HepG2 (cell line): ENCODE results near the gene CAMSAP2. TPM values are rescaled to one million over a fixed set of nuclear protein-coding genes. Genes with fewer than 3 reads are reported as not detected.

ENCODE experiments used
- ATAC-seq: fragments of 200-7000 bp; cut with Tn5 transposase; 3 replicates; pipeline ENCODE4 v1.9.1; 2020; ENCODE audit warnings: mild to moderate bottlenecking, moderate library complexity
- BruUV-seq: library from RNA; stranded (reverse); fragments of 400-500 nt; replicated peaks from 2 replicates; lab custom pipeline; 2021; lab: Mats Ljungman, UMichigan
- CTCF ChIA-PET: fragments of 300-600 bp; formaldehyde crosslinking; extraction: SDS; loops from one replicate; lab custom pipeline; 2021; ENCODE audit warnings: low total read pairs, inconsistent platforms, low intra/inter-chr PET ratio; lab: Yijun Ruan, JAX
- POLR2A ChIA-PET: fragments of 350-600 bp; sonication (Branson Sonifier 250); formaldehyde crosslinking; loops from one replicate; lab custom pipeline; 2020; ENCODE audit warnings: antibody characterized with exemption, inconsistent platforms; lab: Yijun Ruan, JAX
- DNase-seq: peaks from one replicate; pipeline ENCODE4 v3.0.0-alpha.2; 2015; ENCODE audit warnings: low spot score
- FAIRE-seq: peaks from 3 replicates; lab custom pipeline; 2011; peaks lifted over from hg19 to GRCh38; lab: Jason Lieb, UNC
- H2AFZ ChIP-seq: one replicate; pipeline ENCODE4 v1.6.1; 2011; ENCODE audit warnings: low read length, inconsistent platforms
- H3K27ac ChIP-seq: fragments of 300-600 bp; 3 replicates; pipeline ENCODE4 v1.8.0; 2011; ENCODE audit warnings: mixed run types, mild to moderate bottlenecking, mixed read lengths, low read length, inconsistent platforms; ENCODE audit not compliant: insufficient read depth; ENCODE audit errors: extremely low read length
- H3K27me3 ChIP-seq, 2 experiments: fragments of 200-600 bp in 1 of 2; 2 replicates in 1 of 2; 3 replicates in 1 of 2; pipeline versions ENCODE4 v1.6.0 to v1.8.0; 2011; ENCODE audit warnings: low read length in 2 of 2, mild to moderate bottlenecking in 2 of 2, moderate library complexity in 2 of 2, inconsistent platforms in 1 of 2; ENCODE audit not compliant: insufficient read depth in 2 of 2, control insufficient read depth in 1 of 2
- H3K36me3 ChIP-seq, 2 experiments: fragments of 200-600 bp in 1 of 2; replicated peaks in 1 of 2; 2 replicates in 1 of 2; 3 replicates in 1 of 2; pipeline versions ENCODE4 v1.5.1 to v1.8.0; 2011; ENCODE audit warnings: low read length in 2 of 2, inconsistent platforms in 1 of 2; ENCODE audit not compliant: insufficient read depth in 2 of 2, control insufficient read depth in 1 of 2
- H3K4me1 ChIP-seq: 2 replicates; pipeline ENCODE4 v1.5.1; 2012; ENCODE audit warnings: low read length, inconsistent platforms; ENCODE audit not compliant: insufficient read depth
- H3K4me2 ChIP-seq: 2 replicates; pipeline ENCODE4 v1.6.0; 2011; ENCODE audit warnings: low read depth, low read length, inconsistent platforms
- H3K4me3 ChIP-seq, 3 experiments: fragments of 200-600 bp in 1 of 3; sonication (generic), shearing (Covaris generic) in 1 of 3; replicated peaks in 1 of 3; 2 replicates each; pipeline ENCODE4 v1.5.1; 2011 to 2016; ENCODE audit warnings: low read length in 3 of 3, inconsistent platforms in 2 of 3, low read depth in 2 of 3, mild to moderate bottlenecking in 2 of 3, control low read depth in 1 of 3, mixed read lengths in 1 of 3; ENCODE audit not compliant: insufficient read depth in 1 of 3
- H3K79me2 ChIP-seq: one replicate; pipeline ENCODE4 v1.6.1; 2011; ENCODE audit warnings: low read length, inconsistent platforms; ENCODE audit not compliant: insufficient read depth
- H3K9ac ChIP-seq: 2 replicates; pipeline ENCODE4 v1.6.0; 2011; ENCODE audit warnings: mild to moderate bottlenecking, low read depth, low read length, inconsistent platforms; ENCODE audit not compliant: insufficient read depth
- H3K9me3 ChIP-seq: 2 replicates; pipeline ENCODE4 v1.5.1; 2012; ENCODE audit warnings: mild to moderate bottlenecking, low read length
- H4K20me1 ChIP-seq: 2 replicates; pipeline ENCODE4 v1.6.0; 2011; ENCODE audit warnings: inconsistent platforms, mild to moderate bottlenecking, low read length, moderate library complexity; ENCODE audit not compliant: insufficient read depth
- HNRNPH1 ChIP-seq: fragments of 200-400 bp; formaldehyde crosslinking; optimal IDR thresholded peaks from 2 replicates; pipeline ENCODE3; 2017; ENCODE audit warnings: mild to moderate bottlenecking, low read depth, low read length
- NRL ChIP-seq: sonication (generic); formaldehyde crosslinking; IDR thresholded peaks from 2 replicates; pipeline ENCODE4 v1.5.0; 2020; ENCODE audit warnings: missing genetic modification reagents, mild to moderate bottlenecking, moderate library complexity, borderline replicate concordance
- POLR2AphosphoS2 ChIP-seq: IDR thresholded peaks from 2 replicates; pipeline ENCODE4 v1.6.1; 2011; ENCODE audit warnings: low read depth, low read length, improper control_type of control experiment
- TBX3 ChIP-seq: fragments of 450-650 bp; IDR thresholded peaks from 2 replicates; pipeline ENCODE4 v1.6.1; 2017; ENCODE audit warnings: antibody characterized with exemption, mild to moderate bottlenecking, inconsistent platforms, borderline replicate concordance
- TCF12 ChIP-seq, 2 experiments: fragments of 450-650 bp in 1 of 2; sonication (generic) in 1 of 2; formaldehyde crosslinking in 1 of 2; IDR thresholded peaks; 2 replicates each; pipeline versions ENCODE4 v1.6.1 to v1.8.0; 2017 to 2022; ENCODE audit warnings: antibody characterized with exemption in 1 of 2, mild to moderate bottlenecking in 1 of 2, missing genetic modification reagents in 1 of 2, moderate library complexity in 1 of 2
- ZNF589 ChIP-seq: sonication (generic); formaldehyde crosslinking; conservative IDR thresholded peaks from 2 replicates; pipeline ENCODE4 v1.8.0; 2022; ENCODE audit warnings: mild to moderate bottlenecking, moderate library complexity, missing genetic modification reagents
- ZNF614 ChIP-seq: IDR thresholded peaks from 2 replicates; pipeline ENCODE4 v1.6.1; 2018; ENCODE audit warnings: missing biosample characterization, missing genetic modification reagents, inconsistent platforms, borderline replicate concordance
- WGBS: methylation state at CpG from one replicate; pipeline ENCODE4 v1.1.6; 2017; ENCODE audit warnings: low lambda C conversion rate; 5-methylcytosine and 5-hydroxymethylcytosine counted together
- in situ Hi-C: cut with HindIII; loops from 2 replicates; pipeline ENCODE4 v1.10.0; 2017; ENCODE audit warnings: low pct_unique_long_range_greater_than_20kb; ENCODE audit not compliant: extremely low pct_ligation_motif_present
- intact Hi-C: fragments of 100-400 bp; cut with micrococcal nuclease; formaldehyde crosslinking; loops from one replicate; pipeline ENCODE4 v1.10.0; 2022; ENCODE audit not compliant: unreplicated experiment
- polyA plus RNA-seq, 8 experiments: library from polyadenylated mRNA; depleted of rRNA in 3 of 8; stranded (reverse) in 7 of 8; unstranded in 1 of 8; fragments of >200 nt; fragmentation: Illumina TruSeq in 4 of 8; extraction: Trizol in 4 of 8; gene quantifications; 2 replicates each; pipeline versions ENCODE4 v1.2.1 to v1.2.3, GENCODE V29; 2011 to 2016; ENCODE audit warnings: low read depth in 4 of 8, missing spikeins in 1 of 8, mixed read lengths in 1 of 8; ENCODE audit not compliant: insufficient read depth in 1 of 8
- total RNA-seq, 5 experiments: library from RNA; depleted of rRNA; stranded (reverse); fragments of >200 nt; fragmentation: Illumina TruSeq; extraction: Trizol; gene quantifications; 2 replicates each; pipeline ENCODE4 v1.2.3, GENCODE V29; 2016; ENCODE audit warnings: low read depth in 1 of 5
- TF ChIP-seq, protein P1 (sequence below): sonication (generic); formaldehyde crosslinking; conservative IDR thresholded peaks from 2 replicates; pipeline ENCODE4 v1.4.0; 2020; ENCODE audit warnings: missing genetic modification reagents
- TF ChIP-seq, protein P2 (sequence below): sonication (generic); formaldehyde crosslinking; IDR thresholded peaks from 2 replicates; pipeline ENCODE4 v1.4.0; 2020; ENCODE audit warnings: mild to moderate bottlenecking, missing genetic modification reagents, borderline replicate concordance
- TF ChIP-seq, protein P3 (sequence below): sonication (generic); formaldehyde crosslinking; IDR thresholded peaks from 2 replicates; pipeline ENCODE4 v1.4.0; 2020; ENCODE audit warnings: missing genetic modification reagents
- TF ChIP-seq, protein P4 (sequence below): sonication (generic); formaldehyde crosslinking; IDR thresholded peaks from 2 replicates; pipeline ENCODE4 v1.8.1; 2023; ENCODE audit warnings: missing genetic modification reagents, inconsistent platforms, borderline replicate concordance

The CAMSAP2 gene
- total and polyA plus RNA-seq, 2 of the 13 experiments (the other 11 are each of a cell fraction or from before 2014, with no cell fraction given) = 3.4 to 8.2 TPM

DNA sequence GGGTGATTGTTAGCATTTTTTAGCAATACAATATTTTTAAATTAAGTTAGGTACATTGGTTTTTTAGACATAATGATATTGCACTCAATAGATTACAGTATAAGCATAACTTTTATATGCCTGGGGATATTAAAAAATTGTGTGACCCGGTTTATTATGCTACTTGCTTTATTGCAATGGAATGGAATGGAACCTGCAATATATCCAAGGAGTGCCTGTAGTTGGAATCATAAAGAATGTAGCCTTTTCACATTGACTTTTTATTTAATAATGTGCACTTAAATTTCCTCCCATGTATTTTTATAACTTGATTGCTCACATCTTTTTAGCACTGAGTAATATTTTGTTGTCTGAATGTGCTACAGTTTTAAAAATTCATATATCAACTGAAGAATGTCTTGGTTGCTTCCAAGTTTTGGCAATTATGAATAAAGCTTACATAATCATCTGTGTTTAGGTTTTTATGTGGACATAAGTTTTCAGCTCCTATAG is 49.2 kb downstream of the CAMSAP2 start:
- in situ Hi-C loops (no loop called here), intact Hi-C loops (no loop called here)
- BruUV-seq = no TSS peak
- TF ChIP-seq NRL (CRISPR knock-in tag) (no peak), POLR2AphosphoS2 (no peak), TBX3 (no peak), ZNF614 (no peak), TCF12 (IDR thresholded peaks at IDR 0.05) (no peak), TCF12 (CRISPR knock-in tag; IDR thresholded peaks at IDR 0.05) (no peak), HNRNPH1 (no peak), ZNF589 (CRISPR knock-in tag) (no peak)
- TF ChIP-seq, protein P1, sequence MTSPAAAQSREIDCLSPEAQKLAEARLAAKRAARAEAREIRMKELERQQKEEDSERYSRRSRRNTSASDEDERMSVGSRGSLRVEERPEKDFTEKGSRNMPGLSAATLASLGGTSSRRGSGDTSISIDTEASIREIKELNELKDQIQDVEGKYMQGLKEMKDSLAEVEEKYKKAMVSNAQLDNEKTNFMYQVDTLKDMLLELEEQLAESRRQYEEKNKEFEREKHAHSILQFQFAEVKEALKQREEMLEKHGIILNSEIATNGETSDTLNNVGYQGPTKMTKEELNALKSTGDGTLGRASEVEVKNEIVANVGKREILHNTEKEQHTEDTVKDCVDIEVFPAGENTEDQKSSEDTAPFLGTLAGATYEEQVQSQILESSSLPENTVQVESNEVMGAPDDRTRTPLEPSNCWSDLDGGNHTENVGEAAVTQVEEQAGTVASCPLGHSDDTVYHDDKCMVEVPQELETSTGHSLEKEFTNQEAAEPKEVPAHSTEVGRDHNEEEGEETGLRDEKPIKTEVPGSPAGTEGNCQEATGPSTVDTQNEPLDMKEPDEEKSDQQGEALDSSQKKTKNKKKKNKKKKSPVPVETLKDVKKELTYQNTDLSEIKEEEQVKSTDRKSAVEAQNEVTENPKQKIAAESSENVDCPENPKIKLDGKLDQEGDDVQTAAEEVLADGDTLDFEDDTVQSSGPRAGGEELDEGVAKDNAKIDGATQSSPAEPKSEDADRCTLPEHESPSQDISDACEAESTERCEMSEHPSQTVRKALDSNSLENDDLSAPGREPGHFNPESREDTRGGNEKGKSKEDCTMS (CRISPR knock-in tag) = no peak
- TF ChIP-seq, protein P2, sequence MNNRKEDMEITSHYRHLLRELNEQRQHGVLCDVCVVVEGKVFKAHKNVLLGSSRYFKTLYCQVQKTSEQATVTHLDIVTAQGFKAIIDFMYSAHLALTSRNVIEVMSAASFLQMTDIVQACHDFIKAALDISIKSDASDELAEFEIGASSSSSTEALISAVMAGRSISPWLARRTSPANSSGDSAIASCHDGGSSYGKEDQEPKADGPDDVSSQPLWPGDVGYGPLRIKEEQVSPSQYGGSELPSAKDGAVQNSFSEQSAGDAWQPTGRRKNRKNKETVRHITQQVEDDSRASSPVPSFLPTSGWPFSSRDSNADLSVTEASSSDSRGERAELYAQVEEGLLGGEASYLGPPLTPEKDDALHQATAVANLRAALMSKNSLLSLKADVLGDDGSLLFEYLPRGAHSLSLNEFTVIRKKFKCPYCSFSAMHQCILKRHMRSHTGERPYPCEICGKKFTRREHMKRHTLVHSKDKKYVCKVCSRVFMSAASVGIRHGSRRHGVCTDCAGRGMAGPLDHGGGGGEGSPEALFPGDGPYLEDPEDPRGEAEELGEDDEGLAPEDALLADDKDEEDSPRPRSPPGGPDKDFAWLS (CRISPR knock-in tag) = no peak
- TF ChIP-seq, protein P3, sequence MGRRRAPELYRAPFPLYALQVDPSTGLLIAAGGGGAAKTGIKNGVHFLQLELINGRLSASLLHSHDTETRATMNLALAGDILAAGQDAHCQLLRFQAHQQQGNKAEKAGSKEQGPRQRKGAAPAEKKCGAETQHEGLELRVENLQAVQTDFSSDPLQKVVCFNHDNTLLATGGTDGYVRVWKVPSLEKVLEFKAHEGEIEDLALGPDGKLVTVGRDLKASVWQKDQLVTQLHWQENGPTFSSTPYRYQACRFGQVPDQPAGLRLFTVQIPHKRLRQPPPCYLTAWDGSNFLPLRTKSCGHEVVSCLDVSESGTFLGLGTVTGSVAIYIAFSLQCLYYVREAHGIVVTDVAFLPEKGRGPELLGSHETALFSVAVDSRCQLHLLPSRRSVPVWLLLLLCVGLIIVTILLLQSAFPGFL (CRISPR knock-in tag) = no peak
- TF ChIP-seq, protein P4, sequence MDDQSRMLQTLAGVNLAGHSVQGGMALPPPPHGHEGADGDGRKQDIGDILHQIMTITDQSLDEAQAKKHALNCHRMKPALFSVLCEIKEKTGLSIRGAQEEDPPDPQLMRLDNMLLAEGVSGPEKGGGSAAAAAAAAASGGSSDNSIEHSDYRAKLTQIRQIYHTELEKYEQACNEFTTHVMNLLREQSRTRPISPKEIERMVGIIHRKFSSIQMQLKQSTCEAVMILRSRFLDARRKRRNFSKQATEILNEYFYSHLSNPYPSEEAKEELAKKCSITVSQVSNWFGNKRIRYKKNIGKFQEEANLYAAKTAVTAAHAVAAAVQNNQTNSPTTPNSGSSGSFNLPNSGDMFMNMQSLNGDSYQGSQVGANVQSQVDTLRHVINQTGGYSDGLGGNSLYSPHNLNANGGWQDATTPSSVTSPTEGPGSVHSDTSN = no peak

More for the DNA sequence above, 49.2 kb downstream of the CAMSAP2 start:
- CTCF ChIA-PET = no interaction called here
- Histone ChIP-seq H3K27ac (no peak overlapping the region), H2AFZ (no peak overlapping the region), H3K79me2 (peaks cover 2% of the 10 kb centered on the region), H3K4me3 (no peak overlapping the region), H3K9me3 (no peaks in the 10 kb centered on the region), H3K27me3 (no peaks in the 10 kb centered on the region), H3K4me1 (0 out of 2 replicates have a peak, but pooled peaks cover 14% of the 10 kb centered on the region), H3K9ac (no peak overlapping the region), H3K36me3 (0 out of 5 replicates have a peak, but pooled peaks cover 1% of the 10 kb centered on the region in 2 experiments), H3K4me2 (no peak overlapping the region), H4K20me1 (no peaks in the 10 kb centered on the region)
- POLR2A ChIA-PET = no interaction called here
- DNase-seq (no peak), FAIRE-seq (no peak), ATAC-seq (no peak)
- 100% methylated on average over 1 of the region's 1 CpG for WGBS
